Keratinocyte (primary cell): ENCODE results near the gene SLC36A2. TPM values are rescaled to one million over a fixed set of nuclear protein-coding genes. Genes with fewer than 3 reads are reported as not detected.

Experiments used
- DNase-seq: peaks from one replicate; pipeline ENCODE4 v3.0.0-alpha.2; 2011; ENCODE audit warnings: low read depth, missing footprints, low spot score
- FAIRE-seq: peaks from 2 replicates; lab custom pipeline; 2011; peaks lifted over from hg19 to GRCh38; lab: Jason Lieb, UNC
- H2AFZ ChIP-seq: 2 replicates; pipeline ENCODE4 v1.6.0; 2012; ENCODE audit warnings: low read length, control low read depth, inconsistent platforms; ENCODE audit not compliant: control insufficient read depth
- H3K27ac ChIP-seq: 2 replicates; pipeline ENCODE4 v1.5.1; 2011; ENCODE audit warnings: low read length; ENCODE audit not compliant: control insufficient read depth, insufficient read depth
- H3K27me3 ChIP-seq: 3 replicates; pipeline ENCODE4 v1.6.0; 2011; ENCODE audit warnings: low read length; ENCODE audit not compliant: control insufficient read depth, insufficient read depth; ENCODE audit errors: extremely low read depth
- H3K36me3 ChIP-seq, 2 experiments: 2 replicates in 1 of 2; 3 replicates in 1 of 2; pipeline ENCODE4 v1.5.1; 2011; ENCODE audit warnings: low read length in 2 of 2, mild to moderate bottlenecking in 1 of 2; ENCODE audit not compliant: control insufficient read depth in 2 of 2, insufficient read depth in 2 of 2; ENCODE audit errors: extremely low read depth in 1 of 2
- H3K4me1 ChIP-seq: 3 replicates; pipeline ENCODE4 v1.5.1; 2011; ENCODE audit warnings: low read length; ENCODE audit not compliant: control insufficient read depth, insufficient read depth; ENCODE audit errors: extremely low read depth
- H3K4me2 ChIP-seq: 3 replicates; pipeline ENCODE4 v1.6.0; 2011; ENCODE audit warnings: low read depth, low read length; ENCODE audit not compliant: control insufficient read depth, insufficient read depth; ENCODE audit errors: extremely low read depth
- H3K4me3 ChIP-seq, 3 experiments: fragments of 200-600 bp in 1 of 3; sonication (generic) in 1 of 3; 2 replicates in 2 of 3; 3 replicates in 1 of 3; pipeline ENCODE4 v1.5.1; 2011 to 2016; ENCODE audit warnings: low read length in 3 of 3, mild to moderate bottlenecking in 3 of 3, control low read depth in 2 of 3, inconsistent platforms in 1 of 3, low read depth in 1 of 3, mixed read lengths in 1 of 3, mixed run types in 1 of 3, moderate library complexity in 1 of 3; ENCODE audit not compliant: control insufficient read depth in 2 of 3, insufficient read depth in 2 of 3; ENCODE audit errors: extremely low read depth in 1 of 3
- H3K79me2 ChIP-seq: 2 replicates; pipeline ENCODE4 v1.6.0; 2012; ENCODE audit warnings: low read length; ENCODE audit not compliant: control insufficient read depth, insufficient read depth
- H3K9ac ChIP-seq: 3 replicates; pipeline ENCODE4 v1.6.0; 2011; ENCODE audit warnings: low read length; ENCODE audit not compliant: control insufficient read depth, insufficient read depth; ENCODE audit errors: extremely low read depth
- H3K9me1 ChIP-seq: 3 replicates; pipeline ENCODE4 v1.6.0; 2011; ENCODE audit warnings: low read length; ENCODE audit not compliant: control insufficient read depth, insufficient read depth; ENCODE audit errors: extremely low read depth
- H3K9me3 ChIP-seq: 2 replicates; pipeline ENCODE4 v1.5.1; 2012; ENCODE audit warnings: low read depth, low read length; ENCODE audit not compliant: control insufficient read depth
- H4K20me1 ChIP-seq: 3 replicates; pipeline ENCODE4 v1.6.0; 2011; ENCODE audit warnings: low read length; ENCODE audit not compliant: control insufficient read depth, insufficient read depth; ENCODE audit errors: extremely low read depth
- CTCF ChIP-seq, 3 experiments: IDR thresholded peaks in 1 of 3; conservative IDR thresholded peaks in 1 of 3; optimal IDR thresholded peaks in 1 of 3; 2 replicates in 2 of 3; 3 replicates in 1 of 3; pipeline versions ENCODE3 to v1.5.1; 2011; ENCODE audit warnings: low read length in 3 of 3, mild to moderate bottlenecking in 3 of 3, moderate library complexity in 2 of 3, control low read depth in 1 of 3, inconsistent platforms in 1 of 3; ENCODE audit not compliant: insufficient read depth in 2 of 3; ENCODE audit errors: extremely low read depth in 1 of 3
- EZH2 ChIP-seq: IDR thresholded peaks from one replicate; pipeline ENCODE4 v1.6.1; 2012; ENCODE audit warnings: inconsistent platforms, mild to moderate bottlenecking, low read length, moderate library complexity
- dilution Hi-C: fragments of 300-500 bp; cut with MboI; formaldehyde crosslinking; loops from one replicate; pipeline ENCODE4 v1.7.0; 2020; ENCODE audit warnings: low sequenced_read_pairs; ENCODE audit not compliant: extremely low pct_ligation_motif_present
- polyA plus RNA-seq, 5 experiments: library from polyadenylated mRNA; depleted of rRNA in 3 of 5; stranded (reverse) in 3 of 5; stranded (forward) in 1 of 5; unstranded in 1 of 5; fragments of >200 nt; gene quantifications; 1 replicate in 1 of 5; 2 replicates in 3 of 5; 3 replicates in 1 of 5; pipeline versions ENCODE4 v1.2.1 to v1.2.3, GENCODE V29; 2011 to 2012; ENCODE audit warnings: missing spikeins in 2 of 5, low read depth in 1 of 5, low replicate concordance in 1 of 5

The SLC36A2 gene
- polyA plus RNA-seq, 1 donor (not counting 4 experiments of a cell fraction or from before 2014, with no cell fraction given): not detected

GRCh38 chr5:151284392-151284967 is 62.9 kb downstream of the SLC36A2 start:
- Histone ChIP-seq H3K27me3 (no peaks in the 10 kb centered on the region), H4K20me1 (no peaks in the 10 kb centered on the region), H3K79me2 (no peaks in the 10 kb centered on the region), H3K9ac (no peak overlapping the region), H2AFZ (no peak overlapping the region), H3K4me1 (no peaks in the 10 kb centered on the region), H3K9me1 (no peaks in the 10 kb centered on the region), H3K4me3 (no peak overlapping the region), H3K36me3 (no peaks in the 10 kb centered on the region), H3K4me2 (no peak overlapping the region), H3K9me3 (no peaks in the 10 kb centered on the region), H3K27ac (no peak overlapping the region)
- FAIRE-seq (no peak), DNase-seq (no peak)
- peak; percentile 15 to 41 (median 34) for TF ChIP-seq CTCF (optimal IDR thresholded peaks at IDR 0.05 in 1 of 3, IDR thresholded peaks at IDR 0.05 in 1 of 3, conservative IDR thresholded peaks at IDR 0.05 in 1 of 3; ENCODE audit: extremely low read depth in 1 of 3, insufficient read depth in 2 of 3, low read length in 3 of 3)
- TF ChIP-seq EZH2: no peak
- dilution Hi-C loops: no loop called here

GRCh38 chr5:151283120-151283825 is 64.1 kb downstream of the SLC36A2 start:
- no peak for TF ChIP-seq EZH2
- no peak for TF ChIP-seq CTCF (optimal IDR thresholded peaks at IDR 0.05 in 1 of 3, IDR thresholded peaks at IDR 0.05 in 1 of 3, conservative IDR thresholded peaks at IDR 0.05 in 1 of 3; ENCODE audit: extremely low read depth in 1 of 3, insufficient read depth in 2 of 3, low read length in 3 of 3)

More at GRCh38 chr5:151283120-151283825, 64.1 kb downstream of the SLC36A2 start:
- Histone ChIP-seq H3K36me3 (no peaks in the 10 kb centered on the region), H3K4me2 (no peak overlapping the region), H3K9me1 (no peaks in the 10 kb centered on the region), H2AFZ (no peak overlapping the region), H4K20me1 (no peaks in the 10 kb centered on the region), H3K79me2 (no peaks in the 10 kb centered on the region), H3K4me3 (no peak overlapping the region), H3K27ac (no peak overlapping the region), H3K4me1 (no peaks in the 10 kb centered on the region), H3K9ac (no peak overlapping the region), H3K9me3 (no peaks in the 10 kb centered on the region), H3K27me3 (no peaks in the 10 kb centered on the region)
- dilution Hi-C loops: no loop called here
- FAIRE-seq (no peak), DNase-seq (no peak)
